NCI-H187 treated with DMSO at 0.1 percent for 48 hours (cell line): ENCODE measurements around the gene LYSMD2.
"Not testable (repeated sequence)": the region's sequence is repeated elsewhere in the genome, so short reads cannot be mapped to it uniquely, and the experiment has no call there.

Source experiments
- DNase-seq: peaks from one replicate; lab custom pipeline; 2025; lab: John Stamatoyannopoulos, UW

The LYSMD2 gene, protein sequence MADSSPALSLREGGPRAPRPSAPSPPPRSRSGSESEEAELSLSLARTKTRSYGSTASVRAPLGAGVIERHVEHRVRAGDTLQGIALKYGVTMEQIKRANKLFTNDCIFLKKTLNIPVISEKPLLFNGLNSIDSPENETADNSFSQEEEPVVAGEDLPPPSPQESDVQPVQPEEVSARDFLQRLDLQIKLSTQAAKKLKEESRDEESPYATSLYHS

DNA sequence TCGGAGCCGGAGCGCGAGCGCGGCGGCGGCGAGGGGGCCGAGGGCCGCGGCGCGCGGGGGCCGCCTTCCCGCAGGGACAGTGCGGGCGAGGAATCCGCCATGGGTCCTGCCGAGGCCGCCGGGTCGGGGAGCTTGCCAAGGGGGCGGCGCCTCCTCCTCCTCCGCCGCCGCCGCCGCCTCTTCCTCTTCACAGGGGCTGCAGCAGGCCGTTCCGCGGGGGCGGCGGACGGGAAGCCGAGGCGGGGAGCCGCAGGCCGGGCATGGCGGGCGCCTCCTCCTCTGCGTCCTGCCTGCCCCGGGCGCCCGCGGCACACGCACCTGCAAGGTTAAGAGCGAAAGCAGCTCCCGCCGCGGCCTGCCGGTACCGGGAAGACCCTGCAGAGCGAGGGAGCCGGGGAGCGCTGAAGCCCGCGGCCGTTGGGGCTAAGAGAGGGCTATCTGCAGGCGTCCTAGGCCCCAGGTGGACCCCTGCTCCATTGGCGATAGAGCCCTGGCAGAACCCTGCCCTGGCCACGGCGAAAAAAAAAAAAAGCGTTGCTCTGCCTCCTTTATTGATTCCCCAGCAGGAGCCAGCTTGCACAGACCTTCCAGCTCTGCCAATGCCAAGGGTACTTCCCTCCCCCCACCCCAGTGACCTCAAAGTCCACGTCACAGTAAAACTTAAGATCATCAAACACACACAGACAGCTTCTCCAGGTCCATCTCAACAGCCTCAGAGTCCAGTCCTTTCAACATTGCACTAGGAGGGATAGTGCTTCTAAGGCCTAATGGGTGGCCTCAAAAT, at the start of gene LYSMD2:
Gene LYSMD2, minus strand, starts transcription at position 134 of the 784 bp plus-strand sequence. Its CDS starts 33 bp downstream, at position 101.
- no peak for DNase-seq

DNA sequence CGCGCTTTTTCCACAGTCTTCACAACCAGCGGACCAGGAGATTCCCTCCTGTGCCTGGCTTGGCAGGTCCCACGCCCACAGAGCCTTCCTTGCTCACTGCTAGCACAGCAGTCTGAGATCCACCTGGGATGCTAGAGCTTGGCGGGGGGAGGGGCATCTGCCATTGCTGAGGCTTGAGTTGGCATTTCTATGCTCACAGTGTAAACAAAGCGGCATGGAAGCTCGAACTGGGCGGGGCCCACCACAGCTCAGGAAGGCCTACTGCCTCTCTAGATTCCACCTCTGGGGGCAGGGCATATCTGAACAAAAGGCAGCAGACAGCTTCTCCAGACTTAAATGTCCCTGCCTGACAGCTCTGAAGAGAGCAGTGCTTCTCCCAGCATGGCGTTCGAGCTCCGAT, 49.7 kb upstream of the LYSMD2 start:
- DNase-seq: not testable (repeated sequence)

DNA sequence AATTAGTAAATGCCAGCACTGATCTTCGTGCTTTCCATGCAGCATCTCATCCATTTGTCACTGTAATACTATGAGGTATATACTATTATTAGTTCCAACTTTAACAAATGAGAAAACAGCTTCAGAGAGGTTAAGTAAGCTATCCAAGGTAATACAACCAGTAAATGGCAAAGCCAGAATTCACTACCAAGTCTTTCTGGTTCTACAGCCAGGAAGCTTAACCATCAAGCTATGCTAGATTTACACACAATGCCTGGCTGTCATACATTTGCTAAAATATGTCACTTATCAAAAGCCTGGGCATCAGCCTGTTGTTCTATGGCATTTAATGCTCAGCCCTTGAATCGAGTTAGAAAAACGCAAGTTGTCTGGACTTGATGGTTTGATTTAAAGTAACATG, 46.5 kb upstream of the LYSMD2 start:
- DNase-seq: no peak

DNA sequence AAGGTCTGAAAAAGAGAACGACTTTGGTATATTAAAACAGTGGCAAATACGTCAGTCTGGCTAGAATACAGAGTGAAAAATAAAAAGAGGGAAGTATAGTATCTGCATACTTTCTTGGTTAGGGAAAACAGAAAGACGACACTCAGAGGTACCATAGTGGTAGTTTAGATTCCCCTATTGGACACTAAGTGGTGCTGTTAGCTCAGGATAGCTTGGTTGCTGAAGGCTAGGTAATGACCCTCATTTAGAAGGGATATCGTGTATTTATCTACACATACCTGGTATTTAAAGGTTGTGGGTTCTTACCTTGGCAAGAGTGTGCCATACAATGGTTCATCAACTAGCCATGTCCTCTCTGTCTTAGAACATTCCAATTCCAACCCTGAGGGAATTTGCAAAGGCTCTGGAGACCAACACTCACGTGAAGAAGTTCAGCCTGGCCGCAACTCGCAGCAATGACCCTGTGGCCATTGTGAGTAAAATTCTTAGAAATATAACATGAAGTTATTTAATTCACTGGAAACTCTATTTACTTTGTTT, 45.0 kb upstream of the LYSMD2 start:
- no peak for DNase-seq

DNA sequence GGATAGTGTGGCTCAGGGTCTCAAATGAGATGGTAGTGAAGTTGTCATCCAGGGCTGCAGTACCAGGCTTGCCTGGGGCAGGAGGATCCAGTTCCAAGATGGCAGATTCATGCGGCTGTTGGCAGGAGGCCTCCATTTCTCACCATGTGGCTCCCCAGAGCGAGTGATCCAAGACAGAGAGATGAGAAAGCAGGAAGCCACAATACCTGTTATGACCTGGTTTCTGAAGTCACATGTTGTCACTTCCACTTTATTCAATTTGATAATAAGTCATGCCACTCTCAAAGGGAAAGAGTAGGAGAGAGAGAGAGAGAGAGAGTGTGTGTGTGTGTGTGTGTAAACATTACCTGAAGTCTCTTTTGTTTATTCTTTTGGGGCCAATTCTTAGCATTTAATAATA, 44.1 kb upstream of the LYSMD2 start:
- DNase-seq: no peak

DNA sequence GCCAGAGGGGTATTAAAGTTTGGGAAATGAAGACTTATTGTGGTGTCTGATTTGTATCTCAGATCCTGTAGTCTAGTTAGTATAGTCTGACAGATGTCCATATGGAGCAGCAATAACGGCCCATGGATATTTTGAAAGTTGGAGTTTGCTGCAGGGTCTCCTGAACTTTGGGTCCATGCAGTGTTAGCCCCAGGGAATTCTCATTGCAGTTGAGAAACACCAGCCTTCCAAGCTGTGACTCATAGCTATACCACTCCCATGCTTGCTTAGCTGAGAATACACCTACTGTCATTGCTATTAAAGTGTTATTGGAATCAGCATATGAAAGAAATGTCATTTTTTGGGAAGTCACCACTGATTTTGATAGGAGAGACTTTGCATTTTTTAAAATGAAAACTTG, 43.2 kb upstream of the LYSMD2 start:
- no peak for DNase-seq

DNA sequence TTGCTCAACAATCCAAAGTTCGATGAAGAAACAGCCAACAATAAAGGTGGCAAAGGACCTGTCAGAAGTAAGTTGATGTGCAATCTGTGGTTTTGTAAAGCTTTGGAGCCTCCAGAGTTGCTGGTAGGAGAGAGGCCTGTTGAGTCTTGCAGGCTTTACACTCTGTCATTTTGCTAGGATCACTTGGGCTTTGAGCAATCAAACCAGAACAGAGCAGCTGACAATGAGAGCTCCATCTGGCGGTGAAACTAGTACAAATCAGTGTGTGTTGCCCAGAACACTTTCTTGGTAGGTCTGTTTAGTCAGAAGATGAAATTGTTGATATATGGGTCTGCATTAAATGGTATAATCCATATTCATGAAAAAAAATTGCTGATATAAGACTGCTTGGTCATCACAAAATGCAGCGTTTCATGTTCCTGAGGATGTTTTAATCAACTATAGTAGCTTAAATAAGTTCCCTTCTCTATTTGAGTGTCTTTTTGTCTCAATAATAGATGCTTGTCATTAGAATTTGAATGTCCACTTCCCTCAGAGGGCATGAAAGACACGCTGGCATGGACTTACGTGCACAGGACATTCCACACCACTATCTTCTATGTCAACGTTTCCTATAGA, 39.6 kb upstream of the LYSMD2 start:
- no peak for DNase-seq

DNA sequence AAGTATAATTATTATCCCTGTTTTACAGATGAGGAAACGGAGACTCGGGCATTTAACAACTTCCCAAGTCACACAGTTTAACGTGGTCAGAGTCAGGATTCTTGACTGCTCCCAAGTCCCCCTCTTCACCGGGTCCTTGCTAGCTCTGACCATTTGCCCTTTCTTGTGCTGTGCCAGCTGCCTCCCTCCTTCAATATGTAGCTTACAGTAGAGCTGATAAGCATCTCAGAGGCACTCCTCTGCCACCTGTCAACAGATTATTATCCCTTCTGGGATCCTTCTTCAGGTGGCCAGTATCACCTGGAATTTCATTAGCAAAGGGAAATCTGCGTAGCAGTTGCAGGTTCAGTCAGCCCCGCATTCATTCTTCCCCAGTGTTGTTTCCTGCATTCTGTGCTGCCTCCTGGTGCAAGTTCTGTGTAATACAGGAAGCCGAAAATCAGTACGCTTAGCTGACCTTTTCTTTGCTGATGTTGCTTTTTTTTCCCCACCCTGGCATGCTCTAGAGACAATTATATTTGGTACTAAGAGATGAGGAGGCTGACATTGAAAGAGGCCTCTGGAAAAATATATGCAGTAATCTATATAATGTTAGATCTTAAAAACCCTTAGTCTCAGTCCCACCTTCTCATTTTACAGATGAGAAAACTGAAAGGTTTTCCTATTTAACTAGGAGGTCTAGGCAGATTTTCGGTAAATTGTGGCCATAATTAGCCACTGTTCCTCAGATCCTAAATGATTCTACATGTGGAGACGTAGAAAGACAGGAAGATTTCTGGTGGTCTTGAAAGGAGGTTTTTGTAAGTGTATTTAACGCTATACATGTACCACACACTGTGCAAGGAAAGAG, 38.7 kb upstream of the LYSMD2 start:
- no peak for DNase-seq

DNA sequence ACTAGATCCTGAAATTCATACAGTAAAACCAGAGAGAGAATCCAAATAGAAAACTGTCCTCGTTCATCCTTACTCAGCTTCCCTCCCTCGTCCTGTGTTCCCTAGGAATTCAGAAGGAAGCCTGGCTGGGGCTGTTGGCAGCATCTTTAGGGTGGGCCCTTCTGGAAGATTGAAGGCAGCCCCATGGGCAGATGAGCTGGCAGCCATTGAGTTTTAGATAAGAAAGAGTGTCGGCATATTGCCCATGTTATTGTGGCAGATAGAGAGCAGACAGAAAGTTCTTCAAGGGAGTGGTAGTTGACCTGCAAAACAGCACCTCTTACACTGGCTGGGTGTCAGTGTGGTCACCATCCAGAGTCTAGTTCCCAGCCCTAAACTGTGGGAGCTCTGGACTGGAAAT, 37.5 kb upstream of the LYSMD2 start:
- DNase-seq: no peak

DNA sequence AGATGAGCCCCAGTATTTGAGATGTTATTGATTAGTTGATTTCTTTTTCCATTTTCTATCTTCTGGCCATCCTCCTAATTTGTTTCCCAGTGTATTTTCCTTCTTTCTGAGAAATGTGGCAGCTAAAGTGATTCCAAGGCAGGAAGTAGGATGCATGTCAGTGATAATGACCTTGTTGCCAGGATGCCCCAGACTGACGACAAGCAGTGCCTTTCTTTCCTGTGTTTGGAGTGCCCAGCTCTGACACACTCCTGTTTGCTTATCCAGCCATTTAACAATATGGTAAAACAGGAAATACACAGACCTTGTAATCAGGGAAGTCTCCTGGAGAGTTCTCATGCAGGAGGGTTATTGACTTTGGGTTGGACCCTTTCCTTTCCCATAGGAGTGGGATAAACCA, 34.3 kb upstream of the LYSMD2 start:
- DNase-seq: no peak

DNA sequence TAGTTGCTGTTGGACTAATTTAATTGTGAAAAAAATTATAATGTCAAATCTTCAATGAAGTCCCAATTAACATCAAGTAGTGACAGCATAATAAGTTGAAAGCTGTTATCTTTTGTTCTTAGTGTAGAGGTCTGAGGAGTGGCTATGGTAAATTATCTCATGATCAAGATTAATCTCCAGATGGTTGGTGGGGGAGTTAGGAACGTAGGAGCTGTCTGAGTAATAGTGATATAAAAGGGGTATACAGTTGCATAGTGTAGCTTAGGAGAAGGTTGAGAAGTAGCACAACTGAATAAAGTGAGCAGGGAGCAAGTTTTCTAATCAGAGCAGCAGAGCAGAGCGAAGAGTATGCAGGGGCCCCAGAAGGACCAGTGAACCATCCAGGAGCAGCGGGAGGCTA, 33.4 kb upstream of the LYSMD2 start:
- DNase-seq: no peak

DNA sequence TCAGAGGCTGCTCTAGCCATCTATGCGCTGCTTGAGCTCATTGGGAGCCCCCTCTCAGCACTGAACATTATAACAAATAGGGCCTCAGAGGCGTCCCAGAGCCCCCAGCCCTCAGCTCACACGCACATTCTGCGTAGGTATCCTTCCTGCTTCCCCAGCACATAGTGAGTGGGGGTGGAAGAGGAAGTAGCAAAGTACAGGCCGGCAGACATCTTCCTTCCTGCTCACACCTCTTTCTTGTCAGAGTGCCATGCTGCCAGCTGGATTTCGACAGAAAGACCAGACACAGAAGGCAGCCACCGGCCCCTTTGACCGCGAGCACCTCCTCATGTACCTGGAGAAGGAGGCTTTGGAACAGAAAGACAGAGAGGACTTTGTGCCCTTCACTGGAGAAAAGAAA, 30.6 kb upstream of the LYSMD2 start:
- no peak for DNase-seq

DNA sequence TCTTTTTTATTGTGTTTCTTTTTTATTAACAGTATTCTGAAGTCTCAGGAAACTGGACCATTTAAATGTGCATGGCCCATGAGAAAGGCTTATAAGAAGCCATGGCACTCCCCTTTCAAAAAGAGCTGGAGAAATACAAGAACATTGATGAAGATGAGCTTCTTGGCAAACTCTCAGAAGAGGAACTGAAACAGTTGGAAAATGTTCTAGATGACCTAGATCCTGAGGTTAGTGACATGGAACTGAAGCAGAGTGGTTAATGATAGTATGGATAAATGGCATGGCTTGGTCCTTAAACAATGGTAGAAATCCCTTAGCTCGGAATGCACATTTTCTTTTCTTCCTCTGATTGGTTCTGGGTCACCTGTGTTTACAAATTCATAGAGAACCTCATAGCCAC, 28.9 kb upstream of the LYSMD2 start:
- DNase-seq: no peak

DNA sequence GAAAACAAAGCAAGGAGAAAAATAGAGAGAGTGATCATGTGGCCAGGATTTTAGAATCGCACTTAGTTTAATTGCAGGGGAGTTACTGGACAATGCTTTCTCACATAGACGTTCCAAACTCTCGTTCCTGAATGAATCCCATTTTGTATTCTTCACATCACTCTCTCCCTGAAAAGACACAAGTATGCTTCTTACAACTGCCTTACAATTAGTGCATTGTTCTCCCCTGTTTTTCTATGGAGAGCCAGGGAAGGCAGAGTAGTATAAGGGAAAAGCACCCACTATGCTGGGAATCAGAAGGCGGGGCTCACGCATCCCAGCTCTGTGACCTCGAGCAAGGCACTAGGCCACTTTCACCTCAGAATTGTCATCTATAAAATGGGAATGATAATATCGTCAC, 28.3 kb upstream of the LYSMD2 start:
- DNase-seq: no peak

DNA sequence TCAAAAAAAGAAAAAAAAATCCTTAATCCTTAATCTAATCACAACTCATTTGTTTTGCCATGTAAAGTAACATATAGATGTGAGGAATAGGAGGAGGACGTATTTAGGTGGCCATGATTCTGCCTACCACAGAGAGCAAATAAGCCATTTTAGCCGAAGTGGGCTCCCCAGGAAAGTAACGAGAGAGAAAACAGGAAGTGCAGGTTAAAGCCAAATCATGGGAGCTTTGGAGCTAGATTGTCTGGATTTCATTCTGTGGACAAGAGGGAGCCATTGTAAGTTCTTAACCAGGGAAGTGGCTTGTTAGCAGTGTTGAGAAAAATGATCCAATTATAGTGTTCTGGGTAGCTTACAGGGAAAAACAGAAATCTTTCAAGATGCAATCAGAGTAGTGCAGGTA, 23.4 kb upstream of the LYSMD2 start:
- DNase-seq: no peak

DNA sequence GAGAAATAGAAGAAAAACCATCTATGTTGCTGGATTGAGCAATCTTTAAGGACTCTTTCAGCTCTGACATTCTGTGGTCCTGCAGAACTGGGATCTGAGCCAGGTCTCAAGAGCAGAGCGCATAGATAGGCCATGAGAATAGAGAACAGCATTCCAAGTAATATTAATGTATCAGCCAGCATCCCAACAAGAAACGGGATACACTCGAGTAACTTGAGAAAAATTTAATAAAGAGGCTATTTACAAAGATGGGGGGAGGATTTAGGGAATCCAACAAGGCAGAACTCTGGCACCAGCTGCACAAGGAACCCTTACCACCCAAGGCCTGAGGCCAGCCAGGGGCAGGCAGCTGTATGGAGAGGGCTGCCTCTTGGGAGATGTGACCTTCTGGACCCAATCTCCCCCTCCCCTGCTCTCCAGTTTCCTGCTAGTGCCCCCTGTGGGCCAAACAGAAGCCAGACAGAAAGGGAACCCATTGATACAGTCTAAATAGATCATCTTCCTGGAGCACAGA, 22.2 kb upstream of the LYSMD2 start:
- DNase-seq: no peak

DNA sequence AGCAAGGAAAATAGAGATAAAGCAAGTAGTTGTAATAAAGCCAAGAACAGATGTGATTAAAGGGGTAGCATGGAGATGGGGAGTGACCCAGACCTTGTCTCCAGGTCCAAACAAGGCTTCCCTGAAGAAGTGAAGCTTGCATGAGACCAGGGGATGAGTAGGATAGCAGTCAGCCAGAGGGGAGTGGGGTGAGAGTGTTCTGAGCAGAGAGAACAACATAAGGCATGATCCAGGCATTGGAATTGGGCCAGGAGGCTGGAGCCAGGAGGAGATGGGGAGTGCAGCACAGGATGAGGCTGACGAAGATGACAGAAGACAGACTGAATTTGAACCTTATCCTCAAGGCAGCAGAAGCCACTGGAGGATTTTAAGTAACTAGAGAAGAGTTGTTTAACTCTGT, 21.2 kb upstream of the LYSMD2 start:
- DNase-seq: no peak

DNA sequence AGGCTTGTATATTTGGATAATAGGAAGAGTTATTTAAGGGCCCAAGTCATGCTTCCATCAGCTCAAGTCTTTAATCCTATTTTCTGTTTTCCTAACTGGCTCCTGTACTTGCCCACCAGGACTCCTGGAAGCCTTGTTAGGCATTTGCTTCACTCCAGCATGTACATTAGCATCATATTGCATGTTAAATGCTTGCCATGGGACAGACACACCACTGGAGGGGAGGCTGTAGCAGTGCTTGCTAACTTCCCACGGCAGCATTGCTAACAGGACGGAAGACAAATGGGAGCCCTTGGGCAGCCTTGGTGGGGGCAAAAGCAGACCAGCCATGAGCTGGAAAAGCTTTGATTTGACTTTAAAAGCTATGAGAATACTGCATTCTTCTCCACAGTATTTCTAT, 20.0 kb upstream of the LYSMD2 start:
- DNase-seq: no peak

DNA sequence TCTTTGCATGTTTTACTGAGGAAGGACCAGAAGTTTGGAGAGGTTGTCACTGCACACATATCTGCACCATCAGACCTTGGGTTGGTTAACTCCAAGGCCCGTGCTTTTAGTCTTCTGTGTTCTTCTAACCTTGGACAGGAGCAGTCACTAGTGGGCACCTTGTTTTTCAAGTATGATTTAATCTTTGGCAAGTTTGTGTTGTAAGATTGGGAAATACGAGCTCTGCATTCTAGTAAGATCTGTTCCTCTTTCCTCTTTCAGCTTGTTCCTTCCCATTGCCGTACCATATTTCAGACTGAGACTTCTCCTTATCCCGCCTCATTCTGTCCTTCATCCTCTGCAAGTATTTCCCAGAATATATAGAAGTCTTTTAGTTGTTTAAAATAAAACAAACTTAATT, 19.0 kb upstream of the LYSMD2 start:
- no peak for DNase-seq

DNA sequence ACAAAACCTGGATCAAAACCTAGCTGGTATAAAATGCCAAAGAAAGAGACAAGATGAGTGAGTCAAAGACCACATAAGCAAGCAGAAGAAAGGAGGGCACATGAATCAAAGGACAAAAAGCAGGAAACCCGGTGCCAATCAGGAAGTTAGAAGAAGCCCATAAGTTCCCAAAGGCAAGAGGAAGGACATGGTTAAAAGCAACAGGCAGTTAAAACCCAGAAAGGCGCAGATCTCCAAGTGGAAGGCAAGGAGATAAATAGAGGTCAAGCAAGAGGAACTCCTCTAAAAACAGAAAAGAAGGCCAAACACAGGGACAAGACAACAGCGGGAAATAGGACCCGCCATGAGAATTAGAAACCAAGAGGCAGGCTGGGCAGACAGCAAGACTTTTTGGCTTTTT, 18.3 kb upstream of the LYSMD2 start:
- no peak for DNase-seq

DNA sequence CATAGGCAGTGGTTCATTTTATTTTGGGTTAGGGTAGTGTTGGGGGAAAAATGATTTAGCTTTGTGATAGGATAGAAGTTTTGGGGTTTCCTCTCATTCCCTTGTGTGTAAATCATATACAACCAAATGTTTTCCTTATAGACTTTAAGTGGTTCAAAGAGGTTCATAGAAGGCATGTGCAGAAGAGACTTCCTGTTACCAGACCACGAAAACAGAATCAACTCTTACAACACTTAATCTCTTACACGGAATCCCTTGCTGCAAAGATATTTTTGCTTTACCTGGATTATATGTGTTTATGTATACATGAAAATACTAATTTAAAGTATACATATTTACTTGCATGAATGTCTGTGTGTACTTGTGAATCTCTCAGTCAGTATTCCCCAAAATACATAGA, 16.8 kb upstream of the LYSMD2 start:
- no peak for DNase-seq

DNA sequence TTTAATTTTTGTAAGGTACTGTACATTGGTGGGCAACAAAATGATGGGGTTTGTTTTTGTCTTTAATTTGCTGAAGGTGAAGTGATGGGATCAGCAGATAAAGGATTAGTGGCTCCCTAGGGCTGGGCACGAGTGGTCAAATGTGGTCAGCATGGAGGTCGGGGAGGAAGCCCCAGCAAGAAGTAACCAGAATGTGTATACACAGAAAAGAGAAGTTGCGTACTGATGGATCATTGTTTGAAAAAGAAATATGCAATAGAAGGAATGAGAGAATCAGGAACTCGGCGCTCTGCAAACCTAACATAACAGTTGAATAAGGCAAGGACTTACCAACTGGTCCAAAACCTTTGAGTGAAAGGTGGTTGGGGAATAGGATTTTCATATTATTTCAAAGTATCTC, 15.4 kb upstream of the LYSMD2 start:
- no peak for DNase-seq
